SKM-1 (cell line): ENCODE measurements around the gene SOX30.
"Not testable (repeated sequence)": the region's sequence is repeated elsewhere in the genome, so short reads cannot be mapped to it uniquely, and the experiment has no call there.

Experiments
- DNase-seq: peaks from one replicate; lab custom pipeline; 2025; ENCODE audit not compliant: unreplicated experiment; lab: John Stamatoyannopoulos, UW

SOX30 gene

DNA sequence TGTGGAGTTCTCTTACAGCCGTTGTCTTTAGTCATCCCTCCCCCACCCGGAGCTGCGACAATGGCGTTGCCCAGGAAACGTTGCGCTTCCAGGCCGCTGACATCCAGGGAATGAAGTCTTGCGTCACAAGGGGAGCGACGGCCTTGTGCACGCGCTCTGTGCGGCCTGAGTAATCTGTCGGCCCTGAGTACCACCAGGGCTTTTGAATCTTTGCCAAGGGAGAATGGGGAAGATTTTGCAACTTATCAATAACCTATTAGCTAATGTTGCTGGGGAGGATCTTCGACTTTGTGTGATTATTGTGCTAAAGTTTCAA lies at the start of gene SOX30:
Gene SOX30, minus strand, starts transcription at position 62 of the 316 bp plus-strand sequence. CDS start 360 bp downstream, outside the sequence.
- no peak for DNase-seq

DNA sequence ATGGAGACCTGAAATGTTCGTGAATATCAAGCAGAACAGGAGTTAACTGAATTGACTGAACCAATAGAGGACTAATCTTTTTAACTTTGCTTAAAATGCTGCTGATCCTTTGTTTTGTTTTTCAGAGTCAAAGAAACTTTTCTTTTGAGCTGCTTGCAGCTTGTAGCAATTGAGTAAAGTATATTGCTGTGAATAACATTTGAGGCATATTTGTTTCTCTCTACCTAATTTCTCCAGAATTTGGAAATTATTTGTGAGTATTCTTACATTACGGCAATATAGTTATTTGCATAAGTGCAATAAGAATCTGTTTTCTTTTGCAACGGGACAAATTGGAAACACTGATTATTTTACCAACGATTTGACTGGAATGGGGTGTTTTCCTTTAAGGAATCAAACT lies 46.4 kb upstream of the SOX30 start:
- not testable (repeated sequence) for DNase-seq

DNA sequence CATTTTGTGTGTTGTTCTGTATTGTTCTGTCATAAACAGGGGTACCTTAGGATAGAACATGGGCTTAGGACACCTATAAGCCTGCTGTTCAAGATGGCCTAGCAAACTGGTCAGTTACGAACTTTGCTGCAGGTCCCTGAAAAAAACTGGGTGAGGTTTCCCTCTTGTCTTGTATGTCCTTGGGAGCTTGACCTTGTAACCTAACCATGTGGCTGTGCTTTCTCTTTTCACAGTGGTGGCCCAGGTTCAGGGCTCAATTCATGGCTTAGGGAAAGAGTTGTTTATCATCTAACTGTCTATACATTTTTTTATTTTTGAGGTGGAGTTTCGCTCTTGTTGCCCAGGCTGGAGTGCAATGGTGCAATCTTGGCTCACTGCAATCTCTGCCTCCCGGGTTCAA lies 43.9 kb upstream of the SOX30 start:
- DNase-seq = not testable (repeated sequence)

DNA sequence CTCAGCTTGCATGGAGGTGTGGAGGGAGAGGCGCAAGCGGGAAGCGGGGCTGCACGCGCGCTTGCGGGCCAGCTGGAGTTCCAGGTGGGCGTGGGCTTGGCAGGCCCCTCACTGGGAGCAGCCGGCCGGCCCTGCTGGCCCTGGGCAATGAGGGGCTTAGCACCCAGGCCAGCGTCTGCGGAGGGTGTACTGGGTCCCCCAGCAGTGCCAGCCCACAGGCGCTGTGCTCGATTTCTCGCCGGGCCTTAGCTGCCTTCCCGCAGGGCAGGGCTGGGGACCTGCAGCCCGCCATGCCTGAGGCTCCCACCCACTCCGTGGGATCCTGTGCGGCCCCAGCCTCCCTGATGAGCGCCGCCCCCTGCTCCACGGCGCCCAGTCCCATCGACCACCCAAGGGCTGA lies 41.6 kb upstream of the SOX30 start:
- not testable (repeated sequence) for DNase-seq

DNA sequence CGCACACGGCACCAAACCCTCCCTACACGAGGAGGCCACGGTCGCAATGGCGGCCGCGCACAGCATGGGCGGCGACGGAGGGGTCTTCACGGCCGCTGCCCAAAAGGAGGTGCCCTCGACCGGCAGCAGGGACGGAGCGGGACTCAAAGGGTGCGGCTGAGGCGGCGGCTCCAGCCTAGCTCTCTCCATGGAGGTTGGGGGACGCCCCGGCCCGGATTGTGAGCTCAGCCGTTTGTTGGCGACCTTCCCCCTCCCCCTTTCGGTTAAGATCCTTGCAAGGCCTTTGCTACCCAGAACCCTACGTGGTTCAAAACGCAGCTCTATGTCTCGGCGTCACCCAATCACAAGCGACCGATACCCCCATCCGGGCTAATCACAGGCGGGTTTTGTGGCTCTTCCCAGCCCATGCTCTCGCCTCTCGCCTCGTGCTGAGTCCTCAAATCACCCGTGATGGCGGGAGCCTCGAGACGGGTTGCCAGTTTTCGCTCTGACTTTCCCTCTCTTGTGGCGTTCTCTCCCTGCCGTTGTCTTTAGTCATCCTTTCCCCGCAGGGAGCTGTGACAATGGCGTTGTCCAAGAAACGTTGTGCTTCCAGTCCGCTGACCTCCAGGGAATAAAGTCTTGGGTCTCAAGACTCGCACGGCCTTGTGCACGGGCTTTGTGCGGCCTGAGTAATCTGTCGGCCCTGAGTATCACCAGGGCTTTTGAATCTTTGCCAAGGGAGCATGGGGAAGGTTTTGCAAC lies 38.6 kb upstream of the SOX30 start:
- DNase-seq = no peak

DNA sequence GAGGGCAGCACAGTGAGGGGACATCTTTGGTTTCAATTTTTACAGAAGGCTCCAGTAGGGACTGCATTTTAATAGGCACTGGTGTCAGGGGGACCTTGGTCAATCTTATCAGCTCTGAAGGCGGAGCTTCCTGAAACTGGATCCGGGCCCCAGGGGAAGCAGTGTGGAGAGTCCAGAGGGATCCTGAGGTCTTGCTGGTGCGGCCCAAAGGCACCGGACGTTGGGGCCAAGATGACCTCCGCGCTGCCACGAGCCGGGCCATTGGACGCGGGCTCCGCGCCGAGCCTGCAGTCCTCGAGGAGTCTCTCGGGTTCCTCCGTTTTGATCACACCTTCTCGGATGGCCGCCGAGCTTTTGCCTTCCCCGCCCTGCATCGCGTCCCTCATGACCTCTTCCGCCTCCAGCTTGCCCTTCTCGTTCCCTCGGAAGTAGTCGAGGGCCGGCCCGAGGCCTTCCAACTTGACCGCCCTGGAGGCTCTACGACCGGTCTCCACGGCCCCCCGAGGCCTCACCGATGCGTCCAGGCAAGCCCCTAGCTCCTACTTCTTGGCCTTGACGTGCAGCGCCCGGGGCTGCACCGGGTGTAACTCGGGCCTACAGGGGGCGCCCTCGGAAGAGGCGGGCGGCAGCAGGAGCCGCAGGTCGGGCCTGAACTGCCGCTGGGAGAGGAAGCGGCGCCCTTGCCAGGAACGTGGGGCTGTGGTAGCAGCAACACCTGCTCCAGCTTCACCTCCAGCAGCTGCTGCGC lies 37.9 kb upstream of the SOX30 start:
- DNase-seq = no peak

DNA sequence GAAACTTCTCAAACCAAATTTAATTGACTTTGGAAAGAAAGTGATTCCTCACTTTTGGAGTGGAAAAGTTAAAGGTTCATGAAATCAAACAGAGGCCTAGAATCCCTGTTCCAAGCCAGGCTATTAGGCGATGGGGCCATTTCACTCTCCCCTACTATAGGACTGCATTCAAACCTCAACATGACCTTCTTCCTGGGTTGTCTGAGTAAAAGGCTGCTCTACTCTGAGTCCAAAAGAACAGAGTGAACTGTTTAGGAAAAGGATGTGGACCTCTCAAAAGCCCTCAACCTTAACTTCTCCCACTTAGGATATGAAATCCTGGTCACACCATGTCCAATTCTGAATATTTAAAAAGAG lies 34.9 kb upstream of the SOX30 start:
- no peak for DNase-seq

DNA sequence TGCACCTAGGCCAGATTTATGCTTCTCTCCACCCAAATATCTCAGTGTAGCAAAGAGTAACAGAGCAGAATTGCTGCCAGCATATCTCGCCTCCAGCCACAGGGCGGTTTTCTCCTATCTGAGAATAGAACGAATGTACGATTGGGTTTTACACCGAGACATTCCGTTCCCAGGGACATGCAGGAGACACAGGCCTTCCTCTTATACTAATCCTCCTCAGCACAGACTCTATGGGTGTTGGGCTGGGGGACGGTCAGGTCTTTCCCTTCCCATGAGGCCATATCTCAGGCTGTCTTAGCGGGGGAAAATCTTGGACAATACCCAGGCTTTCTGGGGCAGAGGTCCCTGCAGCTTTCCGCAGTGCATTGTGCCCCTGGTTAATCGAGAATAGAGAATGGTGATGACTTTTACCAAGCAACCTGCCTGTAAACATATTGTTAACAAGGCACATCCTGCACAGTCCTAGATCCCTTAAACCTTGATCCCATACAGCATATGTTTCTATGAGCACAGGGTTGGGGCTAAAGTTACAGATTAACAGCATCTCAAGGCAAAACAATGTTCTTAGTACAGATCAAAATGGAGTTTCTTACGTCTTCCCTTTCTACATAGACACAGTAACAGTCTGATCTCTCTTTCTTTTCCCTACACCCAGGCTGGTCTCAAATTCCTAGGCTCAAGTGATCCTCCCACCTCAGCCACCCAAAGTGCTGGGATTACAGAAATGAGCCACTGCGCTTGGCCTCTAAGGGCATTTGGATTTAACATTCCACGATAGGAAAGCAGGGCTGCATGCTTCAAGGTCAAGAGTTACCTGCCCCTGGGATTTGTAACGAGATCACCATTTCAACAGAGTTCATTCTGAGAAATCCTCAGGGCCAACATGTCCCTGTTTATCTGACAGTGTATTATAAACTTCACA lies 34.3 kb upstream of the SOX30 start:
- not testable (repeated sequence) for DNase-seq

DNA sequence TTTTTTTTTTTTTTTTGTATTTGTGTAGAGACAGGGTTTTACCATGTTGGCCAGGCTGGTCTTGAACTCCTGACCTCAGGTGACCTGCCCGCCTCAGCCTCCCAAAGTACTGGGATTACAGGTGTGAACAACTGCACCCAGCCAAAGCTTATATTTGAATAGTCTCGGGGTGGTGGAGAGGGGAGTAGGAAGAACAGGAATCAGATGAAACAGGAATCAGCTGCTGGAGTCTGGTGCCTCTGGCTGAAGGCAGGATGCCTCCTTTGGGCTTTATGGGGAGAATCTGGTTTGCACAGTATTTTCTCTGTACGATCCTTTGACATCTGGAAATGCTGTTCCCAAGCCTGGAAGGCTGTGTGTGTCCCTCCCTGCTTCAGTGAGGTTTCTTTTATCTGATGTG lies 30.0 kb upstream of the SOX30 start:
- DNase-seq = no peak

- no peak for DNase-seq
These were observed 28.8 kb upstream of the SOX30 start for GRCh38 chr5:157681048-157681447.

DNA sequence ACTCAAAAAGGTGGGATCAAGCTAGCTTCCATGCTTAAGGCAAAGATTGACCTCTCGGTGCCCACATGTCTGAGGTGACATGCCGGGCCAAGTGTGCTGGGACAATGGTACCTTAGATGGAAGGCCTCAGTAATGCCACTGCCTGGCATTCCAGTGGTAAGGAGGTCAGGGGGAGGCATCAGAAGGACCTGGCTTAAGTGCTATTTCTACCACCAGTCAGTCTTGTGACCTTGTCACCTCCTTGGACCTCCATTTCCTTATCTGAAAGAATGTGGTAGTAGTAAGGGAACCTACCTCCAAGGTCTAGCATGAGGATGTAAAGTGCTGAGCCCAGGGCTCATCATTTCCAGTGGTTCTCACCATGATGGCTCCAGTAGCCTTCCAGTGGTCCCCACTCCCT lies 28.0 kb upstream of the SOX30 start:
- no peak for DNase-seq

DNA sequence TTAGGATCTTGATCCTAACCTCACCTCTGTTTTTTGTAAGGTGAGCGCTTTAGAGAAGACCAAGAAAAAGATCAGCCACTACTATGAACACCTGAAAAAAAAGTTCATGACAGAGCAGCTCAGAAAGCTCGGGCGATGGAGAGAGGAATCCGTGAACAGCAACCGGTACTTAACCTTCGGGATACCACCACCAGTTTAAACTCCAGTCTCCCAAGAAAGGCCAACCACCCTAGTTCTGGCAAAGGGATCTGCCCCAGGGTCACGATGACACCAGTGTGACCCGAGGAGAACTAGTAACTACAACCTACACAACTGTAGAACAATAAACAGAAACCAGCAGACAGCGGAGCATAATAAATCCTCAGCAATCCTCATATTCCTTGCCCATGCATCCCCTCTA lies 27.6 kb upstream of the SOX30 start:
- no peak for DNase-seq

DNA sequence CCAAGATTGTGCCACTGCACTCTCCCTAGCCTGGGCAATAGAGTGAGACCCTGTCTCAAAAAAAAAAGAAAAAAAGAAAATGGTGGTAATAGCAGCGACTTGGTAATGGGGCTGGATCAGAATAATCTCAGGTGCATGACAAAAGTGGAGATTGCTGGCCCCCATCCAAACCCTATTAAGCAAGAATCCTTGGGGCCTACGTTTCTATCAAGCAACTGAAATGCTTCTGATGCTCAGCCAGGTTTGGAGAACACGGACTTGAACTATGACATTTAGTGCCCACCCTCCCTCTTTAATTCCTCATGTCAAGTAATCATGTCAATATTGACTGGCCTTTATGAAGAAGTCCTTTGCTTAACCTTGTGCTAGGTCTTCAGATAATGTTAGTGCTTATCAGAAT lies 25.7 kb upstream of the SOX30 start:
- DNase-seq = no peak

DNA sequence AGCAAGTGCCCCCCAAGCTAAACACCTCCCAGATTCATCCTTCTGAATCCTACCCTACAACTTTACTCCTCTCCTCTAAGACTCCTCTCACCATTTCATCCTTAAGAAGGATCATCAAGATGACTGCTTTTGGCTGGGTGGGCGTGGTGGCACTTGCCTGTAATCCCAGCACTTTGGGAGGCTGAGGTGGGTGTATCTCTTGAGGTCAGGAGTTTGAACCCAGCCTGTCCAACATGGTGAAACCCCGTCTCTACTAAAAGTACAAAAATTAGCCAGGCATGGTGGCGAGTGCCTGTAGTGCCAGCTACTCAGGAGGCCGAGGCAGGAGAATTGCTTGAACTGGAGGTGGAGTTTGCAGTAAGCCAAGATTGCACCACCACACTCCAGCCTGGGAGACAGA lies 22.1 kb upstream of the SOX30 start:
- DNase-seq = not testable (repeated sequence)

GRCh38 chr5:157672976-157673375 lies 20.7 kb upstream of the SOX30 start:
- DNase-seq = no peak

DNA sequence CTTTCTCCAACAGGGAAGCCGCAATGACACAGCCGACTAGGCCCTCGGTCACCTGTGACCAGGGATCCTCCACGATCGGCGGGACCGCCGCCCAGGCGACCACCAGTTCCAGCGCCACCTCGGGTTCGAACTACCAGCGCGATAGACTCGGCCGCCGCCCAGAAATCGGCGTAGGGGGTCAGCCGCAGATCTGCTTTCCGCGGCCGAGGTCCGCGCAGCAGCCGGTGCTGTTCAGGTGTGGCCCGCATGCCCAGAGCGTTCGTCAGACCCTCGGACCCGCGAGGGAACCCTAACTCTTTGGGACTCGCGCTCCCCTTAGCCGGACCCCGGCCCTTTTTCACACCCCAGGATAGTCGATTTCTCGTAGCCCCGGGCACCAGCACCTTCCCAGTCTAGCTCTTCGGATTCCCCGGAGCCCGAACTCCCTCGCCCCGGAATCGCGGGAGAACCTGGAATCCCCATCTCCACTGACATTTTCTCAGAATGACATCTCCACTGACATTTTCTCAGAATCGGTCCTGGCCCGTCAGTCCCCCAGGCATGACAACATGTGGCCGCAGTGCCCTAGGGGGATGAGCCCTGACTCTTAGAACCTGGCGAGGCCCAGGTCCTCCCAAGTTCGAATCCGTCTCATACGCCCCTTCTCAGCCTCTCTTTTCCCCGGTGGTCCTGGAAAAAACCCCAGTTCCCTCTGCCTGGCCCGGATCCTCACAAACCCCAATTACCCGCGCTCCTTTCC lies 19.5 kb upstream of the SOX30 start:
- DNase-seq = no peak

DNA sequence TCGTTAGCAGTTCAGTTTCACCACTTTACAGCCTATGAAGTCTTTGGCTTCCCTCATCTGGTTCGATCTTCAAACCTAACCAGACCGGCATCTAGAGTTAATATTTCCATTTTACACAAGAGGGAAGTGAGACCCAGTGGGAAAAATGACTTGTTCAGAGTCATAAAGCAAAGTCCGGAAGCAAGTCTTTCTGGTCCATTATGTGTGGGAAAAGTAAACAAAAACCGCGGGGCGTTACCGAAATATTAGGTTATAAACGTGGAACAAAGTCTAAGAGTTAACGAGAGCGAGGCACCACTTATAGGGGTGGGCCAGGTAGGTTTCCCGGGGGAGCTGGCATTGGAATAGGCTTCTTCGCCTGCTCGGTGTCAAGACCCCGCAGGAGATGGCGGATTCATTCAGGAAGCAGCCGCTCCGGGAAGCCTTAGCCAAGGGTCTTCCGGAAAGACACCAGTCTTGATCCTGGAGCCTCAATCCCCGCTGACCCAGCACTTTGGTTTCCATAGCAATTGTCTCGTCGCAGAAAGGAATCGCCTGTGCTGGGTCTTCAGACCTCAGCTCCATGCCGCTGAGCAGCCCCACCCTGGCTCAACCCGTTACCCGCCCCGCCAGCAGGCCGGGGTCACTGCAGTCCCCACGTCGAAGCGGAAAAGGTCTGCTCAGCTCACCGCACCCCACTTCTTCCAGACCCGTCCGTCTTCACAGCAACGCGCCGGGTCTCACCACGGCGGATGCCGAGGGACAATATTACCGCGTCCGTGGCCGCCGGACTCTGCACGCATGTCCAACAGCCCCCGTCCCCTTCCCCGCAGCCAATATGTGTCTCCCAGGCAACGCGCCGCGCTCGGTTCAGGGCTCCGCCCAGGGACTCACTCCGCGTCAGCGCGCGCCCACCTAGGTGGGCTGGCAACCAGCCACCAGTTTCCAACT lies 18.7 kb upstream of the SOX30 start, which contains the start of gene C5orf52:
Gene C5orf52, plus strand, starts transcription at position 872 of the 930 bp plus-strand sequence. CDS start 82 bp downstream, outside the sequence.
- no peak for DNase-seq

- no peak for DNase-seq
These were observed 17.5 kb upstream of the SOX30 start for GRCh38 chr5:157669701-157670097.

DNA sequence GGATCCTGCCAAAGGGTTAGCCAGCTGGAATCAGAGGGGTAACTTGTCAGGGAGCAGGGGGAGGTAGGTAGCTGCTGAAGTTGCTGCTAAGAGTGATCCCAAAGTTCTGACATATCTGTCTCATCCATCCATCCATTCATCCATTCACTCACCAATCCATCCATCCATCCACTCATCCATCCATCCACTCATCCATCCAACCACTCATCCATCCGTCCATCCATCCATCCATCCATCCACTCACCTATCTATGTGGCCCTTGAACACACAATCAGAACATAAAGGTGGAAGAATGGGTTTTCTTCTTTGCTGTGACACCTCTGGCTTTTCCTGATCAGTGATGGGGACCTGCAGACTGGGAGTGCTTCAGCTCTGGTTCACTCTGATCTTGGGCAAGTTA lies 16.1 kb upstream of the SOX30 start:
- DNase-seq = no peak
